DND-41 (cell line): ENCODE measurements around the gene TMEM185B.

Experiments used
- EZH2 ChIP-seq: IDR thresholded peaks from 3 replicates; pipeline ENCODE4 v1.6.1; 2012; ENCODE audit warnings: borderline replicate concordance, low read depth, mild to moderate bottlenecking, moderate library complexity, low read length, inconsistent platforms; ENCODE audit not compliant: severe bottlenecking
- TF ChIP-seq, protein P1 (sequence below): IDR thresholded peaks from 2 replicates; pipeline ENCODE4 v1.5.1; 2012; ENCODE audit warnings: borderline replicate concordance, low read length, moderate library complexity, mild to moderate bottlenecking; ENCODE audit not compliant: poor library complexity, severe bottlenecking; ENCODE audit errors: extremely low read depth

GRCh38 chr2:120236316-120236715, 13.1 kb upstream of the TMEM185B start:
- TF ChIP-seq EZH2 = no peak
- TF ChIP-seq, protein P1, sequence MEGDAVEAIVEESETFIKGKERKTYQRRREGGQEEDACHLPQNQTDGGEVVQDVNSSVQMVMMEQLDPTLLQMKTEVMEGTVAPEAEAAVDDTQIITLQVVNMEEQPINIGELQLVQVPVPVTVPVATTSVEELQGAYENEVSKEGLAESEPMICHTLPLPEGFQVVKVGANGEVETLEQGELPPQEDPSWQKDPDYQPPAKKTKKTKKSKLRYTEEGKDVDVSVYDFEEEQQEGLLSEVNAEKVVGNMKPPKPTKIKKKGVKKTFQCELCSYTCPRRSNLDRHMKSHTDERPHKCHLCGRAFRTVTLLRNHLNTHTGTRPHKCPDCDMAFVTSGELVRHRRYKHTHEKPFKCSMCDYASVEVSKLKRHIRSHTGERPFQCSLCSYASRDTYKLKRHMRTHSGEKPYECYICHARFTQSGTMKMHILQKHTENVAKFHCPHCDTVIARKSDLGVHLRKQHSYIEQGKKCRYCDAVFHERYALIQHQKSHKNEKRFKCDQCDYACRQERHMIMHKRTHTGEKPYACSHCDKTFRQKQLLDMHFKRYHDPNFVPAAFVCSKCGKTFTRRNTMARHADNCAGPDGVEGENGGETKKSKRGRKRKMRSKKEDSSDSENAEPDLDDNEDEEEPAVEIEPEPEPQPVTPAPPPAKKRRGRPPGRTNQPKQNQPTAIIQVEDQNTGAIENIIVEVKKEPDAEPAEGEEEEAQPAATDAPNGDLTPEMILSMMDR = no peak
